ENCODE results near the gene NTRK1.

Gene NTRK1

DNA sequence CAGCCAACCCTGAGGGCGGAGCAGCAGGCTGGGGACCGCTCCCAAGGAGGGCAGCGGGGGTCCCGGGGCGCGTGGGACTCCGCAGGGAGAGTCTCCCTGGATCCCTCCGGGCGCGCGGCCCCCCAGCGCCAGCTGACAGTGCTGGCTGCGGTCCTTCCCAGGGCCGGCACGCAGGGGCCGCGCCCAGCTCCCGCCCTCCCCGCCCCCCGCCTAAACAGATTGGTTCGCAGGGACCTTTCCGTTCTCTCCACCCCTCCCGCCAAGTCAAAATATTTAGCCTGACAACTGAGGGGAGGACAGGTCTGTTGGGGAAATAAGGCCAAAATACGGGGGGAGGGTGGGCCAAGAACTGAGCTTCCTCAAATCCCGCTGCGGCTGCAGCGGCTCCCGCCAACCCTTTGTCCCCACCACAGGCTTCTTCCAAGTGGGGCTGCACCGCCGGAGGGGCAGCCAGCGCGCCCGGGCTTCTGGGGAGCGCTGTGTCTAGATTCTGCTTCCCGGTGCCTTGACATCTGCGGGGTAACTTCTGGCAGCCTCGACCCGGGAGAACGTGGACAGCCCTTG, 1.6 kb upstream of the NTRK1 start, which contains the start of gene INSRR:
Gene INSRR (minus strand): TSS at position 159 of the 564 bp plus-strand sequence. CDS start 496 bp downstream, outside the sequence.
- peak in 1 of 2 experiments; percentile 35 for DNase-seq

DNA sequence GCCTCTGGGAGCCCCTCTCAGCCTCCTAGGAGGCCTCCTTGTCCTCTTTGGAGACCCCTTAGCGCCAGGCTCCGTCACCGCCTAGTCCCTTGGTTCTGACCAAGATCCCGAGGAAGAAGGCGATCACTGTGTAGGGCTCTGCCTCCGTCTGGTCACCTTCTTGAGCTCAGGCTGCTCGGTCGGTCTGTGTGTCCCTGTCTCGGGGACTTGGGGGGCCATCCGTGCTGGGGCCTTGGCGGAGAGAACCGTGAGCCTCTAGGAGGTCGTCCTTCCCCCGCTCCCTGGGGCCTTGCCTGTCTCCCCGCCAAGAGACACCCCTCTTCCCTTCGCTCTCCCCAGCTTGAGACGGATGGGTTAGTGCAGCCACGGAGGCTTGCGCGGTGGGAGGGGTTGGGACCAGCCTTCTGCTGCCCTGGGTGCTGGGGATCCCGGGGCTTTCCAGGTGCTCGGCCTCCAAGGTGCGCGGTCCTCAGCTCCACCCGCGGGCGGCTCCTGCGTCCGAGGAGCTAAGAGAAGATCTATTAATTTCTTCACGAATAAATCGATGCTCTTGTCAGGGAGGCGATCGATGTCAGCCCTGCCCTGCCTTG, 1.0 kb upstream of the NTRK1 start:
- DNase-seq: peak; percentile 26 to 58

DNA sequence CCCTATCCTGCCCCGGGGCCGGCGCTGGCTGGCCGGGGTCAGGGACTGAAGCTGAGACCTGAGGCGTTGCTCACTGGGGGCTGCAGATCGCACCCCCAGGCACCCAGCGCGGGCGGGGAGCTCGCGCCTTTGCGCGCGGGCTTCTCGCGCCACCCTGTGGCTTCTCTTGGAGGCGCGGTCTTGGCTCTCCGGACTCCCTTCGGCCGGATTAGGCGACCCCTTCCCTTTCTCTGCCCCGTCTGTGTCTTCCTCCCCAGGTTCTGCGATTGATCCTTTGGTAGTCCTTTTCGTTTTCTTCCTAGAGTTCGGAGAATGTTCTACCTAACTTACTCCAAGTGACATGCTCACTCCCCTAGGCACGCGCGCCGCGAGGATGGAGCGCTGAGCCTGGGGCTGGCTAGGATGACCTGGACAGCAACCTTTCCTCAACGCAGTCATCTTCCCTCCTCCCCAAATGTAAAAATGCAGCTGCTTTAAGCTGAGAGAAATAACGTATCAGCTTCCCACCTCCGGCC, 495 bp upstream of the NTRK1 start:
- DNase-seq: peak; percentile 68 to 76

GRCh38 chr1:156862584-156862983, 1.9 kb downstream of the NTRK1 start:
- DNase-seq: no peak

DNA sequence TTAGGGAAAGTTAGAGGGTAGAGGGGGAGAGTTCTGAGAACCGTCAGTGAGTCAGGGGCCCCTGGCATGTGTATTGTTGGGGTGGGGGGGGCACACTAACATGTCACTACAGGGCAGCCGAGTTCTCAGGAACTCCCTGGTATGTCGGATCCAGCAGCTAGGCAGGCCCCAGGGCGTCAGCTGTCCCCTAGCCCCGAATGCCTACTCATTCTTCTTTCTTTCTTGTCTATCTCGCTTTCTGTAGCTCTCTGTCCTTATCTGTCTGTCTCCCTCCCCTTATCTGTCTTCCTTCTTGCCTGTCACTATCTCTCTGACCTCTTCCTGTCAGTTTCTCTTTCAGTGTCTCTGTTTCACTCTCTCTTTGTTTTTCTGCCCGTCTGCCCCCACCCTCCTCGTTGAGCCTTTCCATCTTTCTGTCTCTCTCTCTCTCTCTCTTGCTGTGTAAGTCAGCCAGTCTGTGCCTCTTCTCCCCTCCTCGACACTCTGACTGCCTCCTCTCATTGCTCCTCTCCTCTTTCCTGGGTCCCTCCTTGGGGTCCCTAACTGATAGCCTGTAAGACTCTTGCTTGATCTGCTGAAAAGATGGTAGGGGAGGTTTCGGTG, 2.4 kb downstream of the NTRK1 start:
- no peak for DNase-seq

GRCh38 chr1:156863631-156864030, 3.0 kb downstream of the NTRK1 start:
- DNase-seq: no peak

DNA sequence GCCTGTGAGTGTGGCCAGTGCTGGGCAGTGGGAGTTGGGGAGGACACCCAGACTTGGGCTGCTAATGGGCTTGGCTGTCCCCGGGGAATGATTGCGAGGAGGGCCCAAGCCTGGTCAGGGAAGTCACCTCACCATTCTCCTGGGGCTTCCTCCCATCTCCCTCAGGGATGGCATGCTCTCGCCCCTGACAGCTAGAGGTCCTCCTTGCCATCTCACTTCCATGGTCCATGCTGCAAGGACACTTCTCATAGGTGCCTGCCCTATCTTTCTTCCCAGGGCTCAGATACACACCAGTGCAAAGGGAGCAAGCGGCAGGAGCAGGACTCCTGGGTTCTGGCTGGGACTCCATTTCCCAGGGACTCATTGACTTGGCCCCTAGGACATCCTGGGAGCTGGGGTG, 4.1 kb downstream of the NTRK1 start:
- no peak for DNase-seq

DNA sequence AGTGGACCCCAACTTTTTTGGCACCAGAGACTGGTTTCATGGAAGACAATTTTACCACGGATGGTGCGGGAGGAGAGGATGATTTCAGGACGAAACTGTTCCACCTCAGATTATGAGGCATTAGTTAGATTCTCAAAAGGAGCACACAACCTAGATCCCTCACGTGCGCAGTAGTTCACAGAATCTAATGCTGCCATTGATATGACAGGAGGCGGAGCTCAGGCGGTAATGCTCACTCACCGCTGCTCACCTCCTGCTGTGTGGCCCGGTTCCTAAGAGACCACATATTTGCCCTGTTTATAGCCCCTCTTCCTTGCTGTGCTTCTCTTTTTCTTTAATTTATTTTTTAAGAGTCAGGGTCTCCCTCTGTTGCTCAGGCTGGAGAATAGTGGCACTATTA, 4.6 kb downstream of the NTRK1 start:
- no peak for DNase-seq

- no peak for DNase-seq
Measured at GRCh38 chr1:156865865-156866248, 5.2 kb downstream of the NTRK1 start.

DNA sequence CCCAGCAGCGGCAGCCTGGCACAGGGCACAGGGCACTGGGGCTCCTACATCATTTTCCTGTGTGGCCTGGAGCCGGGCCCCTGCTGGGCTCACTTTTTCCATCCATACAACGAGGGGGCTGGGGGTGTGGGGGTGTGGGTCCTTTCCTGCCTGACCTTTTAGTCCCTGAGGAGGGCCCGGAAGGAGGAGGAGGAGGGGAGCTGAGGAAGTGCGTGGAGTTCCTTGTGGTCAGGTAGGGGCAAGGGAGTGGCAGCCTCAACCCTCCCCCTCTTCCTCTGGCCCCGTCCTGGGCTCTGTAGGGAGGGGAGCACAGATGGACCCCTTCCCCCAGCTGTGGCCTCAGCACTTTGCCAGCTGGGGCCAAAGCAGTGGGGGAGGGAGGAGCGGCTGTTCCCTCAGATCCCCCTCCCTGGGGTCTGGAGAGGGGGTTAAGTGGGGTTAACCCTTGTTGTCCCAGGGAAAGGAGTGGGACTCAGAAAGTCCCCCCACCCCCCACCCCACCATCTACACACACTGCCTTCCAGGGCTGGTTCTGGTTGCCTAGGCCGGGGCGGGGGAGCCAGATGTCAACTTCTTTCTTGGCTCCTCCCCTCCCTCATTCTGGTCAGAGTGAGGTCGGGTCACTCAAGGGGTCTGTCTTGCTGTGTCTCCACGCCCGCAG, 5.7 kb downstream of the NTRK1 start:
- peak; percentile 50 to 70 for DNase-seq

DNA sequence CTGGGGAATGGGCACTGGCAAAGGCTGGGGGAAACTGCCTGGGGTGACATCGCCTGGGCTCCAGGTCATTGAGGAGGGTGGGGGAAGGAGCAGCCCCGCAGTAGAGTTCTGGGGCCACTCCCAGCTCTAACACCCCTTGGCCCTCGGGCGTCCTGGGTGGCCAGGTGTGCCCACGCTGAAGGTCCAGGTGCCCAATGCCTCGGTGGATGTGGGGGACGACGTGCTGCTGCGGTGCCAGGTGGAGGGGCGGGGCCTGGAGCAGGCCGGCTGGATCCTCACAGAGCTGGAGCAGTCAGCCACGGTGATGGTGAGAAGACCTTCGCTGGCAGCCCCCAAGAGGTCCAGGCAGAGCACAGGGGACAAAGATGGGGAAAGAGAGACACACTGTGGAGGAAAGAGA, 7.7 kb downstream of the NTRK1 start:
- peak; percentile 14 to 53 for DNase-seq

DNA sequence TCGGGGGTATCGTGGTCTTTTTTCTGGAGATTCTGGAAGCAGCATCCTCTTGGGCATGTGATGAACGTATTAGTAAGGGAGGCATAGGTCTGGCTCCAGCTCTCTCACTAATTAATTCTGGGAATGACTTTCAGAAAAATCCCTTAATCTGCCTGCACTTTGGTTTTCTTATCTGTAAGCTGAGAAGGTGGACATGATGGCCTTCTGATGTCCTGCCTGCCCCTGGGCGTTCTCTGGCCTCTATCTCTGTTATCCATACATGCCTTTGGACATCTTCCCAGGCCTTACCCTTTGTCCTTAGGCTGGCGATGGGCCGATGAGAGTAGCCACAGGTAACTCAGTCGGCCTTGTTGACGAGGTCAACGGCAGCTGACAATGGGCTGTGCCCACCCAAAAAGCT, 8.8 kb downstream of the NTRK1 start:
- DNase-seq: no peak

GRCh38 chr1:156873659-156874058, 13.0 kb downstream of the NTRK1 start:
- no peak for DNase-seq

DNA sequence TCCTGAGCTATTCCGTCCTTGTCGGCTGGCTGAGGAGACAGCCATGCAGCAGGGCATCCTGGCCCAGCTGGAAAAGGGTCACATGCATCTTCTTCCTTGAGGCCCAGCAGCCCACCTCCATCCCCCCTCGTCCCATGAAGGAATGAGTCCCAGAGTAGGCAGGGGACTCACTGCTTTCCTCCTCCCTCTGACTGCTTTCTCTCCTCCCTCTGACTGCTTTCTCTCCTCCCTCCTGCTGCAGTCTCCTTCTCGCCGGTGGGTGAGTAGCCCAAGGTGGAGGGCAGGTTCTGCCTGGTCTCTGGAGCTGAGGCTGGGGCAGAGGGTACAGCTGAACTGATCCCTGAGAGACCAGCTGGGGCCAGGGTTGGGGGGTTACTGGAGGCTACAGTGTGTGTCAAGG, 13.5 kb downstream of the NTRK1 start:
- no peak for DNase-seq

- DNase-seq: no peak
Measured at GRCh38 chr1:156874572-156875340, 14.1 kb downstream of the NTRK1 start.

- DNase-seq: no peak
Measured at GRCh38 chr1:156875341-156875615, 14.6 kb downstream of the NTRK1 start.

DNA sequence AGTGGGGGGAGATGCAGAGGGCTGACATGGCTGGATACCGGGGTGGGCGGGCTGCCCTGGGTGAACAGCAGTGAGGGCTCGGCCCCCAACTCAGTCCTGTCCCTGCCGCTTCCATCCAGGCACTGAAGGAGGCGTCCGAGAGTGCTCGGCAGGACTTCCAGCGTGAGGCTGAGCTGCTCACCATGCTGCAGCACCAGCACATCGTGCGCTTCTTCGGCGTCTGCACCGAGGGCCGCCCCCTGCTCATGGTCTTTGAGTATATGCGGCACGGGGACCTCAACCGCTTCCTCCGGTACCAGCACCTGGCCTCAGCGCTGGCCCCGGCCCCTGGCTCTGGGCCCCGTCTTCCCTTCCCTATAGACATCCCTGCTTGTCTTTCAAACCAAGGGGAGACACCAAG, 15.6 kb downstream of the NTRK1 start:
- DNase-seq: no peak

DNA sequence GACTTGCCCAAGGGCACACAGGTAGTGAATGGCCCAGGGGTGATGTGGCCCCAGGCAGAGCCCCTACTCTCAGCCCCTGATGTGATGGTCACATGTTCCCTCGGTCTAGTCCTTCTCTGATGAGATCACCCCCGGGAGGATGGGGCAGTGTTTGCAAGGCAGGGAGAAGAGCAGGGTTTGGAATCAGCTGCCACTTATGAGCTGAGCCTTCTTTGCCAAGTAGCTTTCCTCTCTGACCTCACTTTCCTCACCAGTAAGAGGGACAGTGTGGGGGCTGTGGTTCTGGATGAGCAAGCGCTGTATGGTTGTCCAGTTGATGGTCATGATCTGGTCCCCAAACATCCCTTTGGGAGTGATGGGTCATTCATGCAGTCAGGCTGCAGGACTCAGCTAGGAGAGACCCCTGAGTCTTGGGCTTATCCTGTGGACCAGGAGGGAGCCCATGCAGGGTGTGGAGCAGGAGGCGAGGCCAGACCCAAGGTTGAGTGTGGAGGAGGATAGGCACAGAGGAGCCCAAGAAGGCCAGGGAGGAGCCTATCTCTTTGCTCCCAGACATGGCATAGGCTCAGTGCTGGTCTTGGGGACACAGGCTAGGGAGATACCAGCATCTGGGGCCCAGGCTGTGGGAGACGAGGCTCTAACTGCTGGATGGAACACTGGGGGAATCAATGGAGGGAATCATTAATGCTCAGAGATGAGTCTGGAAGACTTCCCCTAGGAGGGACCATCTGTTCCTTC, 16.9 kb downstream of the NTRK1 start:
- DNase-seq: no peak

DNA sequence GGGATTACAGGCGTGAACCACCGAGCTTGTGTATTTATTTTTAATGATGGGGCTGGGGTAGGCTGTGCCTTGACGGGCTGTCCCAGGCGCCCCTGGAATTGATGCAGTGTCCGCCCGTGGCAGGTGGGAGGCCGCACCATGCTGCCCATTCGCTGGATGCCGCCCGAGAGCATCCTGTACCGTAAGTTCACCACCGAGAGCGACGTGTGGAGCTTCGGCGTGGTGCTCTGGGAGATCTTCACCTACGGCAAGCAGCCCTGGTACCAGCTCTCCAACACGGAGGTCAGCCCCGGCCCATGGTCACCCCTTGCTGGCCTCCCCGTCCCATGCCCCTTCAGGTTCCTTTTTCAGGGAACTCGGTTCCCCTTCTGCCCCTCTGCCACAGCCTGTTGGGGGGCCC, 19.2 kb downstream of the NTRK1 start:
- DNase-seq: no peak

- DNase-seq: no peak
Measured at GRCh38 chr1:156880473-156880872, 19.8 kb downstream of the NTRK1 start.

DNA sequence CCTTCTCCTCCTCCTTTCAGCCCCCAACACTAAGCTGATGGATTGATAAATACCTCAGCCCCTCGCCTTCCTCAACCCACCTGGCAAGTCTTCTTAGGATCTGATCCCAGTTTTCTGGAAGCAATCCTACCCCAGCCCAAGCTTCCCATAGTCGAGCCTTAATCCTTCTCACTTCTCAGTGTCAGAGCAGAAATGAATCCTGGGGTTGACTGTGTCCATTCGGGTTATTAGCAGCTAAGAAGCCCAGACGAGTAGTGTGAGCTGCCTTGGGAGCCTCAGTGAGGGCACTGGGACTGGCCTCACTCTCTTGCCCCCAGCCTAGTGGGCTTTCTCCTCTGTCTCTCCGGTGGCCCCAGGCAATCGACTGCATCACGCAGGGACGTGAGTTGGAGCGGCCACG, 20.4 kb downstream of the NTRK1 start:
- DNase-seq: no peak

DNA sequence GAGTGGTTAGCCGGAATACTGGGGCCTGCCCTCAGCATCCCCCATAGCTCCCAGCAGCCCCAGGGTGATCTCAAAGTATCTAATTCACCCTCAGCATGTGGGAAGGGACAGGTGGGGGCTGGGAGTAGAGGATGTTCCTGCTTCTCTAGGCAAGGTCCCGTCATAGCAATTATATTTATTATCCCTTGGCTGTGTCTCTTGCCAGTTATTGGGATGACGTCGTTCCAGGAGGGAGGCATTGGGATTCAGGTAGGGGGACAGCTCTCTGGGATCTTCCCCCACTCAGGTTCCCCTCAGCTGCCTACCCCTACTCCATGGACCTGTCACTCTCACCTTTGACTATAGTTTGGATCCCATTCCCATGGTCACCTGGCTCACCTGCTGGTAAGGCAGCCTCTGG, 21.0 kb downstream of the NTRK1 start:
- DNase-seq: no peak

- no peak for DNase-seq
Measured at GRCh38 chr1:156882543-156882942, 21.9 kb downstream of the NTRK1 start.
